ENCODE results near the gene OLR1.

DNA sequence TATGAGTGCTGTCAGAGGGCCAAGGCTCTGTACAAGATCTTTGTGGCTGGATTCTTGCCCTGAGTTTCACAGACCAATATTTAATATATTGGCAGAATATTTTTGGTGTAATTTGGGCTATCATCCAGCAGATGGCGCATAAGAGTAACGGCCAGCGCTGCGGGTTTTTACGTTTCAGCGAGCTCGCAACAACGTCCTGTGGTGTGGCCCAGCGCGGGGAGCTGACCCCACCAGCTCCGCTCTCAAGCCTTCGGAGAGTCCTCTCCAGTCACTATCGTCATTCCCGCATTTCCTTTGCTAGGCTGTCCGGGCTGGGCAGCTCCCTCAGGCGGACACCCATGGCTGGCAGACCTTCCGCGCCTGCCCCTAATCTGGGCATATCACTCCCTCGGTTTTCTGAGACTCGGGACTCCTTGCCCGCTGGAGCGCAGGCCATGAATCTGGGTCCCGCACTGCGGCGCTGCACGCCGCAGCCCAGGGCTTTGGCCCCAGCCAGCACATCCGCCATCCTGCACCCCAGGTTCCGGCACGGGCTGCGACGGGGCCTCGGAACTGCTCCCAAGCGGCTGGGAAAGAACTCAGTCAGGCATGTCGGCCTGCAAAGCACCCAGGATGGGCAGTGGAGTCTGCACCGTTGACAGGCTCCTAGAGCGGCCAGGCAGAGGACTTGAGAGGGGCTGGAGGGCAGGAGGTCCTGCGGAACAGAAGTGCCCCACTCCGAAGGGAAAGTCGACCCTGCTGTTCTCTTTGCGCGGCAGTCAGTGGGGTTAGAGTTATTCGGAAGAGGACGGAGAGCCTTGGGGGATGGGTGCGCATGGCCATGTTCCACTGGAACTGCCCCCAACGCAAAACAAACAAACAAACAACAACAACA is 18.4 kb downstream of the OLR1 start:
- no peak for TF ChIP-seq POLR2A (IDR thresholded peaks at IDR 0.05)
- TF ChIP-seq, protein P1, sequence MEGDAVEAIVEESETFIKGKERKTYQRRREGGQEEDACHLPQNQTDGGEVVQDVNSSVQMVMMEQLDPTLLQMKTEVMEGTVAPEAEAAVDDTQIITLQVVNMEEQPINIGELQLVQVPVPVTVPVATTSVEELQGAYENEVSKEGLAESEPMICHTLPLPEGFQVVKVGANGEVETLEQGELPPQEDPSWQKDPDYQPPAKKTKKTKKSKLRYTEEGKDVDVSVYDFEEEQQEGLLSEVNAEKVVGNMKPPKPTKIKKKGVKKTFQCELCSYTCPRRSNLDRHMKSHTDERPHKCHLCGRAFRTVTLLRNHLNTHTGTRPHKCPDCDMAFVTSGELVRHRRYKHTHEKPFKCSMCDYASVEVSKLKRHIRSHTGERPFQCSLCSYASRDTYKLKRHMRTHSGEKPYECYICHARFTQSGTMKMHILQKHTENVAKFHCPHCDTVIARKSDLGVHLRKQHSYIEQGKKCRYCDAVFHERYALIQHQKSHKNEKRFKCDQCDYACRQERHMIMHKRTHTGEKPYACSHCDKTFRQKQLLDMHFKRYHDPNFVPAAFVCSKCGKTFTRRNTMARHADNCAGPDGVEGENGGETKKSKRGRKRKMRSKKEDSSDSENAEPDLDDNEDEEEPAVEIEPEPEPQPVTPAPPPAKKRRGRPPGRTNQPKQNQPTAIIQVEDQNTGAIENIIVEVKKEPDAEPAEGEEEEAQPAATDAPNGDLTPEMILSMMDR (IDR thresholded peaks at IDR 0.05) = peak in 1 of 3 donors; percentile 53

All from lower leg skin (tissue), 3 donors.